ENCODE results near the gene VSIG10. TPM values are rescaled to one million over a fixed set of nuclear protein-coding genes. Genes with fewer than 3 reads are reported as not detected.

The VSIG10 gene
- total and polyA plus RNA-seq, 2 experiments from 2014 or later = 12.0 to 21.0 TPM

DNA sequence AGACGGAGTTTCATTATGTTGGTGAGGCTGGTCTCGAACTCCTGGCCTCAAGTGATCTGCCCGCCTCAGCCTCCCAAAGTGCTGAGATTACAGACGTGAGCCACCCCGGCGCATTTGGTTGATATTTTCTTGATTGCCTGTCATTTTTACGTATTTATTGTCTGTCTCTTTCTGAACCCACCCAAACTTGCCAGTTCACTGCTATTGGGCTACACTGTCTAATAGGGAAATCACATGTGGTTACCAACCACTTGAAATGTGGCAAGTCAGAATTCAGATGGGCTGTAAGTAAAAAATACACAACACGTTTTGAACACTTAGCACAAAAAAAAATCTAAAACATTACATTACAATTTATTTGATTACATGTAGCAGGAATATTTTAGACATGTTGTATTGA is 44.9 kb downstream of the VSIG10 start:
- Histone ChIP-seq H3K27ac (peak overlapping the region; percentile 98), H3K79me2 (peaks cover 72% of the 10 kb centered on the region)
- DNase-seq (ENCODE audit: low spot score) = no peak

DNA sequence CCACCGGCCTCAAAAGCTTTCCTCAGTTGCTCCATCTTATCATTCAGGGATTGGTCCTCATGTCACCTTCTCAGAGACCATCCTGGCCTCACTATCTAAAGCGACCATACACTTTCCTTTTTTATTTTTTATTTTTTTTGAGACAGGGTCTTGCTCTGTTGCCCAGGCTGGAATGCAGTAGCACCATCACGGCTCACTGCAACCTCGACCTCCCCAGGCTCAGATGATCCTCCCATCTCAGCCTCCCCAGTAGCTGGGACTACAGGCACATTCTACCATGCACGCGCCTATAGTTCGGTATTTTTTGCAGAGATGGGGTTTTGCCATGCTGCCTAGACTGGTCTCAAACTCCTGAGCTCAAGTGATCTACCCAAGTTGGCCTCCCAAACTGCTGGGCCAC is 45.6 kb downstream of the VSIG10 start:
- Histone ChIP-seq H3K4me2 (no peak overlapping the region), H4K20me1 (ENCODE audit: insufficient read depth, poor library complexity, severe bottlenecking) (no peaks in the 10 kb centered on the region), H3K27ac (no peak overlapping the region), H3K4me3 (no peak overlapping the region), H3K9me2 (replicated peaks; ENCODE audit: insufficient read depth) (no peaks in the 10 kb centered on the region), H3K4me1 (ENCODE audit: insufficient read depth) (peaks cover 36% of the 10 kb centered on the region), H3K79me2 (peaks cover 78% of the 10 kb centered on the region), H2AFZ (no peak overlapping the region), H3K9me3 (ENCODE audit: low read depth) (no peaks in the 10 kb centered on the region), H3K36me3 (replicated peaks; ENCODE audit: insufficient read depth, low read depth) (no peaks in the 10 kb centered on the region), H3K27me3 (no peaks in the 10 kb centered on the region)
- WGBS (ENCODE audit: low lambda C conversion rate, missing lambda C conversion rate) = over 99% methylated on average over 7 of the region's 7 CpGs
- no peak for DNase-seq (ENCODE audit: low spot score)
- TF ChIP-seq CTCF (IDR thresholded peaks at IDR 0.05; ENCODE audit: poor library complexity) (no peak), EZH2phosphoT487 (IDR thresholded peaks at IDR 0.05; ENCODE audit: low read depth, severe bottlenecking, unreplicated experiment) (no peak), EZH2 (IDR thresholded peaks at IDR 0.05; ENCODE audit: borderline replicate concordance) (no peak)

More for the DNA sequence above, 44.9 kb downstream of the VSIG10 start:
- Histone ChIP-seq H3K4me2 (peak overlapping the region; percentile 90), H3K4me1 (ENCODE audit: insufficient read depth) (peaks cover 31% of the 10 kb centered on the region), H3K36me3 (replicated peaks; ENCODE audit: insufficient read depth, low read depth) (no peaks in the 10 kb centered on the region), H3K27me3 (no peaks in the 10 kb centered on the region), H3K4me3 (no peak overlapping the region), H4K20me1 (ENCODE audit: insufficient read depth, poor library complexity, severe bottlenecking) (no peaks in the 10 kb centered on the region), H2AFZ (no peak overlapping the region), H3K9me3 (ENCODE audit: low read depth) (no peaks in the 10 kb centered on the region), H3K9me2 (replicated peaks; ENCODE audit: insufficient read depth) (no peaks in the 10 kb centered on the region)
- WGBS (ENCODE audit: low lambda C conversion rate, missing lambda C conversion rate) = 96% methylated on average over 8 of the region's 8 CpGs
- TF ChIP-seq EZH2phosphoT487 (IDR thresholded peaks at IDR 0.05; ENCODE audit: low read depth, severe bottlenecking, unreplicated experiment) = no peak
- TF ChIP-seq EZH2 (IDR thresholded peaks at IDR 0.05; ENCODE audit: borderline replicate concordance) = no peak
- no peak for TF ChIP-seq CTCF (IDR thresholded peaks at IDR 0.05; ENCODE audit: poor library complexity)

- Histone ChIP-seq H3K4me3 (no peak overlapping the region), H3K27ac (peak overlapping the region; percentile 15), H3K27me3 (no peaks in the 10 kb centered on the region), H3K79me2 (peaks cover 78% of the 10 kb centered on the region), H3K4me2 (no peak overlapping the region), H3K9me2 (replicated peaks; ENCODE audit: insufficient read depth) (no peaks in the 10 kb centered on the region), H3K4me1 (ENCODE audit: insufficient read depth) (peaks cover 45% of the 10 kb centered on the region), H3K36me3 (replicated peaks; ENCODE audit: insufficient read depth, low read depth) (no peaks in the 10 kb centered on the region), H2AFZ (no peak overlapping the region), H4K20me1 (ENCODE audit: insufficient read depth, poor library complexity, severe bottlenecking) (no peaks in the 10 kb centered on the region), H3K9me3 (ENCODE audit: low read depth) (no peaks in the 10 kb centered on the region)
- TF ChIP-seq CTCF (IDR thresholded peaks at IDR 0.05; ENCODE audit: poor library complexity) = no peak
- no peak for TF ChIP-seq EZH2phosphoT487 (IDR thresholded peaks at IDR 0.05; ENCODE audit: low read depth, severe bottlenecking, unreplicated experiment)
- TF ChIP-seq EZH2 (IDR thresholded peaks at IDR 0.05; ENCODE audit: borderline replicate concordance) = no peak
- no peak for DNase-seq (ENCODE audit: low spot score)
- 78% methylated on average over 13 of the region's 13 CpGs for WGBS (ENCODE audit: low lambda C conversion rate, missing lambda C conversion rate)
Observed at GRCh38 chr12:118055865-118056773, 47.7 kb downstream of the VSIG10 start.
